A673 (cell line): ENCODE measurements around the gene RTCB.

Source experiments
- EZH2 ChIP-seq: fragments of 200-600 bp; sonication (generic); IDR thresholded peaks from 2 replicates; pipeline ENCODE4 v1.6.1; 2017; ENCODE audit warnings: borderline replicate concordance, low read depth, mild to moderate bottlenecking, mixed read lengths, antibody characterized with exemption, low read length; ENCODE audit not compliant: poor library complexity, severe bottlenecking
- TF ChIP-seq, protein P1 (sequence below): fragments of 300-800, 200-600 bp; sonication (generic); conservative IDR thresholded peaks from 2 replicates; pipeline ENCODE4 v1.5.1; 2017; ENCODE audit warnings: low read depth, mild to moderate bottlenecking, antibody characterized with exemption, low read length, moderate library complexity, mixed read lengths

DNA sequence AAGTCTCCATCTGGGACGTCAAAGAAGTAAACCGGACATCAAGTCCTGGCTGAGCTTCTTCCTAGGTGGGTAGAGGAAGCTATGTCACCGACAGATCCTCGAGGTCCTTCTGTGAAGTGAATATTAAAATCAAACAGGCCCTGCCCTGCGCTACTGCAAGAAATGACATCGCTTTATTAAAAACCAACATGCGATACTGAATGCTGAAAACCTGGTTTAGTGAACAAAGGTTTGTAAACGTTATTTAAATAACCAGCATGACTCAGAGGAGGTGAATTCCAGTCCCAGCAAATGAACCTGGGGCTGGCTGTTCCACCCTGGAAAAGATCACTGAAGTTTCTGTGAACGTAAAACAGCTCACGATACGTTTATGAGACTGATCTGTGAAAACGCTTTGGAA, 645 bp downstream of the RTCB start:
- TF ChIP-seq, protein P1, sequence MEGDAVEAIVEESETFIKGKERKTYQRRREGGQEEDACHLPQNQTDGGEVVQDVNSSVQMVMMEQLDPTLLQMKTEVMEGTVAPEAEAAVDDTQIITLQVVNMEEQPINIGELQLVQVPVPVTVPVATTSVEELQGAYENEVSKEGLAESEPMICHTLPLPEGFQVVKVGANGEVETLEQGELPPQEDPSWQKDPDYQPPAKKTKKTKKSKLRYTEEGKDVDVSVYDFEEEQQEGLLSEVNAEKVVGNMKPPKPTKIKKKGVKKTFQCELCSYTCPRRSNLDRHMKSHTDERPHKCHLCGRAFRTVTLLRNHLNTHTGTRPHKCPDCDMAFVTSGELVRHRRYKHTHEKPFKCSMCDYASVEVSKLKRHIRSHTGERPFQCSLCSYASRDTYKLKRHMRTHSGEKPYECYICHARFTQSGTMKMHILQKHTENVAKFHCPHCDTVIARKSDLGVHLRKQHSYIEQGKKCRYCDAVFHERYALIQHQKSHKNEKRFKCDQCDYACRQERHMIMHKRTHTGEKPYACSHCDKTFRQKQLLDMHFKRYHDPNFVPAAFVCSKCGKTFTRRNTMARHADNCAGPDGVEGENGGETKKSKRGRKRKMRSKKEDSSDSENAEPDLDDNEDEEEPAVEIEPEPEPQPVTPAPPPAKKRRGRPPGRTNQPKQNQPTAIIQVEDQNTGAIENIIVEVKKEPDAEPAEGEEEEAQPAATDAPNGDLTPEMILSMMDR = no peak
- TF ChIP-seq EZH2 = no peak
